Esophagus (tissue), 2 donors: ENCODE results near the gene NTN1. TPM values are rescaled to one million over a fixed set of nuclear protein-coding genes. Genes with fewer than 3 reads are reported as not detected.

Source experiments
- H3K27ac ChIP-seq, 2 donors: one replicate each; pipeline ENCODE4 v1.5.1; 2013; ENCODE audit warnings: low read depth in 2 of 2, mild to moderate bottlenecking in 2 of 2, inconsistent platforms in 1 of 2, low read length in 1 of 2, moderate library complexity in 1 of 2
- H3K27me3 ChIP-seq, 2 donors: one replicate each; pipeline ENCODE4 v1.6.1; 2013; ENCODE audit warnings: low read length in 2 of 2, control low read depth in 1 of 2, mild to moderate bottlenecking in 1 of 2; ENCODE audit not compliant: insufficient read depth in 2 of 2, control insufficient read depth in 1 of 2
- H3K36me3 ChIP-seq, 2 donors: one replicate each; pipeline ENCODE4 v1.6.1; 2013; ENCODE audit warnings: low read length in 1 of 2; ENCODE audit not compliant: control insufficient read depth in 2 of 2, insufficient read depth in 2 of 2
- H3K4me1 ChIP-seq, 2 donors: one replicate each; pipeline ENCODE4 v1.6.1; 2013; ENCODE audit warnings: low read length in 1 of 2; ENCODE audit not compliant: control insufficient read depth in 2 of 2, insufficient read depth in 2 of 2
- H3K4me3 ChIP-seq, 2 donors: one replicate each; pipeline ENCODE4 v1.5.1; 2013; ENCODE audit warnings: low read length in 2 of 2, mild to moderate bottlenecking in 2 of 2, low read depth in 1 of 2, moderate library complexity in 1 of 2
- H3K9me3 ChIP-seq, 2 donors: one replicate each; pipeline ENCODE4 v1.6.1; 2013; ENCODE audit warnings: mild to moderate bottlenecking in 2 of 2, low read depth in 1 of 2, low read length in 1 of 2, moderate library complexity in 1 of 2; ENCODE audit not compliant: control insufficient read depth in 2 of 2, insufficient read depth in 1 of 2
- WGBS, 2 donors: extraction: QIAGEN DNeasy Blood & Tissue Kit; methylation state at CpG; one replicate each; pipeline ENCODE4 v1.1.7; 2013; 5-methylcytosine and 5-hydroxymethylcytosine counted together
- polyA plus RNA-seq, 2 donors: library from polyadenylated mRNA; stranded (reverse); fragments of 200-250 nt; gene quantifications; one replicate each; pipeline ENCODE4 v1.2.3, GENCODE V29; 2013
- donor health status: healthy with polysubstance abuse.
- donor health status: Bipolar disorder and iron deficiency.

The NTN1 gene
- polyA plus RNA-seq, 2 donors = 10.3 to 12.3 TPM

GRCh38 chr17:9203771-9204425, 182.6 kb downstream of the NTN1 start:
- Histone ChIP-seq H3K4me1 (peaks cover 0 to 2% of the 10 kb centered on the region in 2 donors), H3K27me3 (no peaks in the 10 kb centered on the region), H3K4me3 (no peak overlapping the region), H3K9me3 (no peaks in the 10 kb centered on the region), H3K36me3 (no peaks in the 10 kb centered on the region), H3K27ac (no peak overlapping the region)
- 68 to 88% methylated on average over 3 of the region's 3 CpGs for whole genome bisulfite sequencing, 2 donors

GRCh38 chr17:9204637-9205329, 183.5 kb downstream of the NTN1 start:
- H3K27ac ChIP-seq = no peak overlapping the region
- 86 to 94% methylated on average over 5 of the region's 5 CpGs for WGBS, 2 donors
- peaks cover 0 to 2% of the 10 kb centered on the region in 2 donors for H3K4me1 ChIP-seq
- no peaks in the 10 kb centered on the region for H3K27me3 ChIP-seq
- no peaks in the 10 kb centered on the region for H3K9me3 ChIP-seq
- no peaks in the 10 kb centered on the region for H3K36me3 ChIP-seq
- no peak overlapping the region for H3K4me3 ChIP-seq

- 69 to 79% methylated on average over 14 of the region's 14 CpGs for whole genome bisulfite sequencing, 2 donors
- no peaks in the 10 kb centered on the region for H3K27me3 ChIP-seq
- no peaks in the 10 kb centered on the region for H3K9me3 ChIP-seq
- no peaks in the 10 kb centered on the region for H3K36me3 ChIP-seq
- peak overlapping the region; percentile 12 to 17 for H3K27ac ChIP-seq
- H3K4me1 ChIP-seq = peaks cover 0 to 2% of the 10 kb centered on the region in 2 donors
- H3K4me3 ChIP-seq = no peak overlapping the region
Measured at GRCh38 chr17:9205520-9206409, 184.5 kb downstream of the NTN1 start.

GRCh38 chr17:9206410-9206703, 185.0 kb downstream of the NTN1 start:
- Histone ChIP-seq H3K4me3 (no peak overlapping the region), H3K27ac (peak overlapping the region; percentile 12 to 17), H3K4me1 (peaks cover 0 to 2% of the 10 kb centered on the region in 2 donors), H3K9me3 (no peaks in the 10 kb centered on the region), H3K36me3 (no peaks in the 10 kb centered on the region), H3K27me3 (no peaks in the 10 kb centered on the region)
- 63 to 68% methylated on average over 7 to 8 of the region's 8 CpGs for WGBS, 2 donors

- H3K4me3 ChIP-seq = no peak overlapping the region
- H3K27ac ChIP-seq = peak overlapping the region in 1 of 2 donors; percentile 14
- H3K4me1 ChIP-seq = peaks cover 0 to 2% of the 10 kb centered on the region in 2 donors
- H3K36me3 ChIP-seq = no peaks in the 10 kb centered on the region
- no peaks in the 10 kb centered on the region for H3K9me3 ChIP-seq
- 49 to 65% methylated on average over 14 of the region's 14 CpGs for WGBS, 2 donors
- no peaks in the 10 kb centered on the region for H3K27me3 ChIP-seq
Measured at GRCh38 chr17:9206741-9207332, 185.5 kb downstream of the NTN1 start.

- H3K4me1 ChIP-seq = peaks cover 2 to 4% of the 10 kb centered on the region in 2 donors
- no peaks in the 10 kb centered on the region for H3K36me3 ChIP-seq
- WGBS, 2 donors = 89% methylated on average over 10 of the region's 10 CpGs
- no peak overlapping the region for H3K4me3 ChIP-seq
- H3K27me3 ChIP-seq = no peaks in the 10 kb centered on the region
- H3K27ac ChIP-seq = no peak overlapping the region
- no peaks in the 10 kb centered on the region for H3K9me3 ChIP-seq
Measured at GRCh38 chr17:9208381-9209105, 187.2 kb downstream of the NTN1 start.

- 84 to 92% methylated on average over 5 of the region's 5 CpGs for WGBS, 2 donors
Measured at GRCh38 chr17:9209347-9209746, 188.0 kb downstream of the NTN1 start.

GRCh38 chr17:9209781-9210370, 188.6 kb downstream of the NTN1 start:
- WGBS, 2 donors = 76 to 81% methylated on average over 7 of the region's 7 CpGs

More at GRCh38 chr17:9209347-9209746, 188.0 kb downstream of the NTN1 start:
- H3K27me3 ChIP-seq = no peaks in the 10 kb centered on the region
- H3K4me1 ChIP-seq = peaks cover 2 to 4% of the 10 kb centered on the region in 2 donors
- H3K4me3 ChIP-seq = no peak overlapping the region
- no peaks in the 10 kb centered on the region for H3K36me3 ChIP-seq
- no peak overlapping the region for H3K27ac ChIP-seq
- H3K9me3 ChIP-seq = no peaks in the 10 kb centered on the region

More at GRCh38 chr17:9209781-9210370, 188.6 kb downstream of the NTN1 start:
- H3K4me3 ChIP-seq = no peak overlapping the region
- H3K9me3 ChIP-seq = no peaks in the 10 kb centered on the region
- no peaks in the 10 kb centered on the region for H3K27me3 ChIP-seq
- no peak overlapping the region for H3K27ac ChIP-seq
- peaks cover 2 to 4% of the 10 kb centered on the region in 2 donors for H3K4me1 ChIP-seq
- H3K36me3 ChIP-seq = no peaks in the 10 kb centered on the region
